Liver (tissue), 3 donors: ENCODE data around the gene PNKD.

Experiments
- CTCF ChIP-seq: fragments of 150-350 bp; IDR thresholded peaks from 2 replicates; pipeline ENCODE4 v1.5.1; 2017; ENCODE audit warnings: improper control_type of control experiment, low read depth, low read length; ENCODE audit not compliant: missing input control
- GABPA ChIP-seq, 2 donors: IDR thresholded peaks in 1 of 2; conservative IDR thresholded peaks in 1 of 2; 2 replicates each; pipeline ENCODE4 v1.6.1; 2016; ENCODE audit warnings: antibody characterized with exemption in 2 of 2, mild to moderate bottlenecking in 1 of 2, moderate library complexity in 1 of 2
- HNF4G ChIP-seq: IDR thresholded peaks from 2 replicates; pipeline ENCODE4 v1.6.1; 2016; ENCODE audit warnings: antibody characterized with exemption
- JUND ChIP-seq, 2 donors: IDR thresholded peaks; 2 replicates each; pipeline ENCODE4 v1.6.1; 2016; ENCODE audit warnings: antibody characterized with exemption in 2 of 2
- RAD21 ChIP-seq, 2 donors: IDR thresholded peaks; 2 replicates each; pipeline ENCODE4 v1.6.1; 2016; ENCODE audit warnings: antibody characterized with exemption in 2 of 2, mild to moderate bottlenecking in 2 of 2
- REST ChIP-seq: IDR thresholded peaks from 2 replicates; pipeline ENCODE4 v1.6.1; 2016; ENCODE audit warnings: antibody characterized with exemption, mild to moderate bottlenecking
- RXRA ChIP-seq, 2 donors: IDR thresholded peaks; 2 replicates each; pipeline ENCODE4 v1.6.1; 2017 to 2018; ENCODE audit warnings: antibody characterized with exemption in 2 of 2, mild to moderate bottlenecking in 1 of 2
- SP1 ChIP-seq: IDR thresholded peaks from 2 replicates; pipeline ENCODE4 v1.6.1; 2018; ENCODE audit warnings: antibody characterized with exemption, mild to moderate bottlenecking
- TAF1 ChIP-seq: conservative IDR thresholded peaks from 2 replicates; pipeline ENCODE4 v1.6.1; 2016; ENCODE audit warnings: antibody characterized with exemption, mild to moderate bottlenecking
- ZBTB33 ChIP-seq: IDR thresholded peaks from 2 replicates; pipeline ENCODE4 v1.6.1; 2016; ENCODE audit warnings: antibody characterized with exemption
- donor health status: healthy.
- donor health status: healthy.

GRCh38 chr2:218271865-218272530 is 1.7 kb downstream of the PNKD start:
- no peak for TF ChIP-seq CTCF
- TF ChIP-seq TAF1, result no peak
- TF ChIP-seq GABPA (IDR thresholded peaks at IDR 0.05 in 1 of 2, conservative IDR thresholded peaks at IDR 0.05 in 1 of 2), result no peak
- no peak for TF ChIP-seq HNF4G
- TF ChIP-seq ZBTB33, result no peak
- TF ChIP-seq REST, result no peak
- TF ChIP-seq RAD21 (IDR thresholded peaks at IDR 0.05), result no peak
- no peak for TF ChIP-seq SP1
- TF ChIP-seq RXRA (IDR thresholded peaks at IDR 0.05), result no peak
- TF ChIP-seq JUND (IDR thresholded peaks at IDR 0.05), result no peak
